Tibial nerve (tissue), 4 donors: Measurements from ENCODE around the gene SERPINB13. TPM values are rescaled to one million over a fixed set of nuclear protein-coding genes. Genes with fewer than 3 reads are reported as not detected.

Experiments
- DNase-seq, 2 donors: peaks; one replicate each; pipeline ENCODE4 v3.0.0-alpha.2; 2019; ENCODE audit warnings: low spot score in 2 of 2
- H3K27ac ChIP-seq, 4 donors: fragments of 200-600 bp; sonication (generic) in 3 of 4; one replicate each; pipeline ENCODE4 v1.5.1; 2017 to 2019; ENCODE audit warnings: mild to moderate bottlenecking in 1 of 4
- H3K27me3 ChIP-seq, 2 donors: fragments of 200-600 bp; sonication (generic) in 1 of 2; one replicate each; pipeline versions ENCODE4 v1.5.1 to v1.6.0; 2017 to 2019
- H3K36me3 ChIP-seq, 3 donors: fragments of 200-600 bp; sonication (generic); one replicate each; pipeline ENCODE4 v1.5.1; 2018 to 2019
- H3K4me1 ChIP-seq, 4 donors: fragments of 200-600 bp; sonication (generic) in 3 of 4; one replicate each; pipeline ENCODE4 v1.5.1; 2017 to 2019
- H3K4me3 ChIP-seq, 4 donors: fragments of 200-600 bp; sonication (generic) in 3 of 4; one replicate each; pipeline ENCODE4 v1.5.1; 2017 to 2019; ENCODE audit warnings: mild to moderate bottlenecking in 1 of 4, moderate library complexity in 1 of 4
- H3K9me3 ChIP-seq, 4 donors: fragments of 200-600 bp; sonication (generic) in 3 of 4; one replicate each; pipeline ENCODE4 v1.5.1; 2017 to 2019
- CTCF ChIP-seq, 5 experiments: fragments of 200-600 bp in 3 of 5; fragments of 450-650 bp in 2 of 5; sonication (generic) in 3 of 5; IDR thresholded peaks; one replicate each; pipeline ENCODE4 v1.5.1; 2016 to 2019; ENCODE audit warnings: antibody characterized with exemption in 5 of 5, mild to moderate bottlenecking in 3 of 5, moderate library complexity in 2 of 5
- EP300 ChIP-seq, 2 donors: sonication (generic); formaldehyde crosslinking; IDR thresholded peaks; one replicate each; pipeline ENCODE4 v1.6.1; 2017; ENCODE audit warnings: antibody characterized with exemption in 2 of 2, mild to moderate bottlenecking in 1 of 2
- POLR2A ChIP-seq, 2 donors: fragments of 450-650 bp; IDR thresholded peaks; one replicate each; pipeline ENCODE4 v1.6.1; 2017; ENCODE audit warnings: antibody characterized with exemption in 2 of 2, mild to moderate bottlenecking in 2 of 2, moderate library complexity in 2 of 2
- WGBS, 2 donors: methylation state at CpG; one replicate each; pipeline ENCODE4 v1.1.5; 2018; 5-methylcytosine and 5-hydroxymethylcytosine counted together
- total RNA-seq, 4 donors: library from RNA; depleted of rRNA; stranded (reverse); fragments of >200 nt; gene quantifications; one replicate each; pipeline ENCODE4 v1.1.0, GENCODE V29; 2016

The SERPINB13 gene
- total RNA-seq, 4 donors from 2014 or later = not detected

DNA sequence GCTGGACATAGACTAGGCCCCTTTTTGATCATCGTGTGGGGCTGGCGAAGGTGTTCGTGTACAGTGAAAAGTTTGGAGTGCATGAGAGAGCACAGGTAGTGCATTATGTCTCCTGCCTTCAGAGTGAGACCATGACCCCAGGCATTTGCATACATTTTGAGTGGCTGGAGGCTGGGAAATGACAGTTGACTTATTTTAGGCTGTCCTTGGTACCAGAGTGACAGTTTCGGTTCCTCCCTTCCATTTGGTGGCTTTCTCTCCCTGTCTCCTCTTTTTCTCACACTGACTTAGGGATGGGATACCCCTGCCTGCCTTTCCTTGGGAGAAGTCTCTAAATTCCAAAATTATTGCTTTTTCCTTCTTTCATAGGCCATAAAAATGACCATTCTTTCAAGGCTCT is 24.9 kb upstream of the SERPINB13 start:
- DNase-seq = no peak
- TF ChIP-seq CTCF (IDR thresholded peaks at IDR 0.05) (no peak), POLR2A (IDR thresholded peaks at IDR 0.05) (no peak), EP300 (IDR thresholded peaks at IDR 0.05) (no peak)
- Histone ChIP-seq H3K27me3 (no peaks in the 10 kb centered on the region), H3K4me3 (no peak overlapping the region), H3K27ac (no peak overlapping the region), H3K36me3 (no peaks in the 10 kb centered on the region), H3K9me3 (no peaks in the 10 kb centered on the region), H3K4me1 (no peaks in the 10 kb centered on the region)
- WGBS, 2 donors = 85 to 91% methylated on average over 4 of the region's 4 CpGs

DNA sequence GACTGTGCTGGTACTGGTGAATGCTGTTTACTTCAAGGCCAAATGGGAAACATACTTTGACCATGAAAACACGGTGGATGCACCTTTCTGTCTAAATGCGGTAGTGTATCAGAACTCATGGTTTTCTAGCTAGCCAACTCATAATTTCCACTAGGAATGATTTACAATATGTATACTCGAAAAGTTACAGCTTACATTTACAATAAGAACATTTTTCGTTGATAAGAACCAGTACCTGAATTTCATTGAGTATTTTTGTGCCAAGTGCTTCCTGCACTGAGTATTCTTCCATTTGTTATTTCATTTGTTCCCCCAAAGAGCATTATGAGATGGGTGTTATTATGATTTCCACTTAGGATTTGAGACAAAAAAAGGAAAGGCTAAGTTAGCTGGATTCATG is 23.1 kb upstream of the SERPINB13 start:
- no peaks in the 10 kb centered on the region for H3K4me1 ChIP-seq
- H3K27ac ChIP-seq = no peak overlapping the region
- no peak for TF ChIP-seq CTCF (IDR thresholded peaks at IDR 0.05)
- TF ChIP-seq EP300 (IDR thresholded peaks at IDR 0.05) = no peak
- no peak for TF ChIP-seq POLR2A (IDR thresholded peaks at IDR 0.05)
- no peak for DNase-seq
- H3K4me3 ChIP-seq = no peak overlapping the region
- no peaks in the 10 kb centered on the region for H3K9me3 ChIP-seq
- H3K27me3 ChIP-seq = no peaks in the 10 kb centered on the region
- 94 to 95% methylated on average over 4 of the region's 4 CpGs for WGBS, 2 donors
- no peaks in the 10 kb centered on the region for H3K36me3 ChIP-seq

DNA sequence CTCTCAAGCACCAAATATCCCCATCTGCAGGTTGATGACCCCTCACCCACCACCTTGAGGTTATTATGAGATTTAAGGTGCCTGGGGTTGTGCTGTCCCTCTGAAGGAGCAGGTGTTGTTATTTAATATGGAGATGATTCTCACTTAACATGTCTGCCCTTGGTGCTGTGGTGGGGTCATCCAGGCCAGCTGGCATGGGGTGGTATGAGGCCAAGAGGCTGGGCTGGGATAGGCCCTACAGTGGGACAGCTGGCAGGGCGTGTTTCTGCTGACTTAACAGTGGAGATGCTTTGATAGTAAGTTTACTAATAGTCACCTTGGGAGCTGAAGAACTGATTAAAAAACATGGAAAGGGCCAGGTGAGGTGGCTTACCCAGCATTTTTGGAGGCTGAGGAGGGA is 22.6 kb upstream of the SERPINB13 start:
- Histone ChIP-seq H3K27me3 (no peaks in the 10 kb centered on the region), H3K4me3 (no peak overlapping the region), H3K36me3 (no peaks in the 10 kb centered on the region), H3K4me1 (no peaks in the 10 kb centered on the region), H3K27ac (no peak overlapping the region), H3K9me3 (no peaks in the 10 kb centered on the region)
- DNase-seq = no peak
- no peak for TF ChIP-seq CTCF (IDR thresholded peaks at IDR 0.05)
- no peak for TF ChIP-seq POLR2A (IDR thresholded peaks at IDR 0.05)
- TF ChIP-seq EP300 (IDR thresholded peaks at IDR 0.05) = no peak
- WGBS, 2 donors = 95 to 100% methylated on average over 1 of the region's 1 CpG

GRCh38 chr18:63567276-63567675 is 19.9 kb upstream of the SERPINB13 start:
- H3K4me3 ChIP-seq = no peak overlapping the region
- H3K27ac ChIP-seq = no peak overlapping the region
- H3K27me3 ChIP-seq = no peaks in the 10 kb centered on the region
- no peak for DNase-seq
- 79 to 89% methylated on average over 5 of the region's 5 CpGs for WGBS, 2 donors
- no peaks in the 10 kb centered on the region for H3K9me3 ChIP-seq
- peaks cover 0 to 4% (median 0%) of the 10 kb centered on the region in 4 donors for H3K4me1 ChIP-seq
- H3K36me3 ChIP-seq = no peaks in the 10 kb centered on the region
- TF ChIP-seq POLR2A (IDR thresholded peaks at IDR 0.05) = no peak
- TF ChIP-seq CTCF (IDR thresholded peaks at IDR 0.05) = no peak
- no peak for TF ChIP-seq EP300 (IDR thresholded peaks at IDR 0.05)

GRCh38 chr18:63567825-63568224 is 19.3 kb upstream of the SERPINB13 start:
- WGBS, 2 donors = 83% methylated on average over 9 of the region's 9 CpGs
- H3K27me3 ChIP-seq = no peaks in the 10 kb centered on the region
- TF ChIP-seq POLR2A (IDR thresholded peaks at IDR 0.05) = no peak
- no peak for TF ChIP-seq CTCF (IDR thresholded peaks at IDR 0.05)
- no peak for TF ChIP-seq EP300 (IDR thresholded peaks at IDR 0.05)
- DNase-seq = no peak
- no peak overlapping the region for H3K27ac ChIP-seq
- peaks cover 0 to 4% (median 0%) of the 10 kb centered on the region in 4 donors for H3K4me1 ChIP-seq
- no peaks in the 10 kb centered on the region for H3K9me3 ChIP-seq
- H3K4me3 ChIP-seq = no peak overlapping the region
- no peaks in the 10 kb centered on the region for H3K36me3 ChIP-seq
